ENCODE results near the gene PRKCG. TPM values are rescaled to one million over a fixed set of nuclear protein-coding genes. Genes with fewer than 3 reads are reported as not detected.
A peak's percentile ranks its signal among the peaks of the same experiment; 100 is the strongest.

The PRKCG gene
- total RNA-seq, 6 experiments from 2014 or later: 0.23 to 0.28 TPM; not detected in 4

DNA sequence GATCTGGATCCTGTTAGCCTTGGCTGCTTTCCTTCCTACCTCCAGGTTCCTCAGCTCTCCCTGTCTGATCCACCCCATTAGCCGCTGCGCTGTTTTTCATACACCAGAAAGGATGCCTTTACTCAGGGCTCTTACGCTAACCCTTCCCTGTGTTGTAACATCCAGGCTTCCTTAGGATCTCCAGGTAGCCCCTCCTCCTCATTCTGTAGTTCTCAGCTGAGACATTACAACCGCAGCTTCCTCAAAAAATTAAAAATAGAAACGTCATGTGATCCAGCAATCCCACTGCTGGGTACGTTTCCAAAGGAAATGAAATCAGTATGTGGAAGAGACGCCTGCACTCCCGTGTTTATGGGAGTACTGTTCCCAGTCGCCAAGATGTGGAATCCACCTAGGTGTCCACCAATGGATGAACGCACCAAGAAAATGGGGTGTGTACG, 32.7 kb upstream of the PRKCG start:
- Mint-ChIP-seq H3K9me3 (no peaks in the 10 kb centered on the region), H3K4me3 (peak overlapping the region; percentile 80), H3K36me3 (ENCODE audit: low read depth) (no peaks in the 10 kb centered on the region), H3K27me3 (ENCODE audit: insufficient read depth) (no peaks in the 10 kb centered on the region; the same call in 1 of the 2 replicates), H3K27ac (peak overlapping the region; percentile 91), H3K4me1 (ENCODE audit: low read depth) (peaks cover 36% of the 10 kb centered on the region)
- peak; percentile 81 for DNase-seq
- TF ChIP-seq, protein P1, sequence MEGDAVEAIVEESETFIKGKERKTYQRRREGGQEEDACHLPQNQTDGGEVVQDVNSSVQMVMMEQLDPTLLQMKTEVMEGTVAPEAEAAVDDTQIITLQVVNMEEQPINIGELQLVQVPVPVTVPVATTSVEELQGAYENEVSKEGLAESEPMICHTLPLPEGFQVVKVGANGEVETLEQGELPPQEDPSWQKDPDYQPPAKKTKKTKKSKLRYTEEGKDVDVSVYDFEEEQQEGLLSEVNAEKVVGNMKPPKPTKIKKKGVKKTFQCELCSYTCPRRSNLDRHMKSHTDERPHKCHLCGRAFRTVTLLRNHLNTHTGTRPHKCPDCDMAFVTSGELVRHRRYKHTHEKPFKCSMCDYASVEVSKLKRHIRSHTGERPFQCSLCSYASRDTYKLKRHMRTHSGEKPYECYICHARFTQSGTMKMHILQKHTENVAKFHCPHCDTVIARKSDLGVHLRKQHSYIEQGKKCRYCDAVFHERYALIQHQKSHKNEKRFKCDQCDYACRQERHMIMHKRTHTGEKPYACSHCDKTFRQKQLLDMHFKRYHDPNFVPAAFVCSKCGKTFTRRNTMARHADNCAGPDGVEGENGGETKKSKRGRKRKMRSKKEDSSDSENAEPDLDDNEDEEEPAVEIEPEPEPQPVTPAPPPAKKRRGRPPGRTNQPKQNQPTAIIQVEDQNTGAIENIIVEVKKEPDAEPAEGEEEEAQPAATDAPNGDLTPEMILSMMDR (IDR thresholded peaks at IDR 0.05): no peak

DNA sequence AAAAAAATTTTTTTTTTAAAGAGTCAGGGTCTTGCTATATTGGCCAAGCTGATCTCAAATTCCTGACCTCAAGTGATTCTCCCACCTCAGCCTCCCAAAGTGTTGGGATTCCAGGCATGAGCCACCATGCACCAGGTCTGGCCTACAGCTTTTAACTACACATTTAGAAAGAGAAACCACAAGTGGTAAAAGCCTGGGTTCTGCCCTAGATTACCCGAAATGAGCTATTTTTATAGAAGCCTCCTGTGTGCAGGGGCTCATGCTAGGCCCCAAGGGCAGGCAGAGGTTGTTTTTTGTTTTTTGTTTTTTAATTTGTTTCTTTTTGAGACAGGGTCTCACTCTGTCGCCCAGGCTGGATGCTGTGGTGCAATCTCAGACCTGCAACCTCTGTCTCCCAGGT, 28.3 kb upstream of the PRKCG start:
- DNase-seq: no peak
- Mint-ChIP-seq H3K27ac (no peak overlapping the region), H3K4me3 (no peak overlapping the region), H3K9me3 (no peaks in the 10 kb centered on the region), H3K36me3 (ENCODE audit: low read depth) (no peaks in the 10 kb centered on the region), H3K27me3 (ENCODE audit: insufficient read depth) (no peaks in the 10 kb centered on the region), H3K4me1 (ENCODE audit: low read depth) (peaks cover 26% of the 10 kb centered on the region)
- TF ChIP-seq, protein P1 (IDR thresholded peaks at IDR 0.05): no peak

GRCh38 chr19:53864308-53864836, 17.6 kb upstream of the PRKCG start:
- Mint-ChIP-seq H3K9me3 (peaks cover 11% of the 10 kb centered on the region), H3K4me3 (no peak overlapping the region), H3K36me3 (ENCODE audit: low read depth) (peaks cover 9% of the 10 kb centered on the region), H3K27me3 (ENCODE audit: insufficient read depth) (peaks cover 19% of the 10 kb centered on the region), H3K4me1 (ENCODE audit: low read depth) (peaks cover 24% of the 10 kb centered on the region), H3K27ac (no peak overlapping the region)
- TF ChIP-seq, protein P1 (IDR thresholded peaks at IDR 0.05): no peak
- DNase-seq: no peak

- TF ChIP-seq, protein P1 (IDR thresholded peaks at IDR 0.05): no peak; the same call in 1 of the 2 replicates
- Mint-ChIP-seq H3K4me3 (peak overlapping the region; percentile 100), H3K27me3 (ENCODE audit: insufficient read depth) (peaks cover 26% of the 10 kb centered on the region), H3K27ac (peak overlapping the region; percentile 100), H3K36me3 (ENCODE audit: low read depth) (peaks cover 11% of the 10 kb centered on the region), H3K9me3 (peaks cover 11% of the 10 kb centered on the region), H3K4me1 (ENCODE audit: low read depth) (peaks cover 27% of the 10 kb centered on the region)
- DNase-seq: no peak
Observed at GRCh38 chr19:53865523-53865917, 16.5 kb upstream of the PRKCG start.

DNA sequence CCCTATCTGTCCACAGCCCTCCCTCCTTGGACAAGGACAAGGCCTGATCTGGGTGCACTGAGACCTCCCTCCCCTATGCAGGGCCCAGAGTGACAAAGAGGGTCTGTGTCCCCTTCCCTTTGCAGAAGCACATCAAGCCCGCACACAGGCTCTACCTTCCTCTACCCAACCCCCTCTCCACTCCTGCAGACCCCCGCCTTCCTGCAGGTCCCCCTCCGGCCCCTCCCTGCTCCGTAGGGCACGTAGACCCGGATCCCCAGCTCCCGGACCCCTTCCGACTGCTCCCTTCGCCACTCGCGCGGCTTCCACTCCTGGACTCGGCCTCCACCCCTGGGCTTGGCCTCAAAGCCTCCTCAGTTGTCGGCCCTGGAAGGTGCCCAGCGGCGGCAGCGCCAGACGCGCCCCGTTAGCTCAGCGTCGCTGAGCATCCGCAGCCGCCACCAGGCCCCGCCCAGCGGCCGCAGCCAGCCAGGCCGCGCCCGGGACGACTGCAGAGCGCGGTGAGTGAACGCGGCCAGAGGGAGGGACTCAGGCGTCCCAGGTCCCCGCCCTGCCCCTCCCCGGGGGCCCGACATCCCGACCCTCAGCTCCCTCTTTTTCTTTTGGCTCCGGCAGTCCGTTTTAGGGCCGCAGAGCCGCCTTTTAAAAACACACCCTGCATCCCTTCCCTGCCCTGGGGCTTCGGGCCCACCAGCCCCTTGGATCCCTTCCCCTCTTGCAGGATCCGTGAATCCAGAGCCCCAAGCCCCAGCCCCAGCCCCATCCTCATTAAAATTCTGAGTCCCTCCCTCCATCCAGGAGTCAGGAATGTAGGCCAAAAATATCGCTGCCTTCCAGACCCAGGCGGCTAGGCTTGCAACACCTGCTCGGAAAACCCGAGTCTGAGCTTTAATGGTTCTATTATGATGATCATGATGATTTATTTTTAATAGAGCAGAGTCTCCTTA, 15.8 kb upstream of the PRKCG start:
- TF ChIP-seq, protein P1 (IDR thresholded peaks at IDR 0.05): no peak

More for the DNA sequence above, 15.8 kb upstream of the PRKCG start:
- Mint-ChIP-seq H3K27ac (peak overlapping the region; percentile 100), H3K27me3 (ENCODE audit: insufficient read depth) (peaks cover 31% of the 10 kb centered on the region), H3K9me3 (peaks cover 11% of the 10 kb centered on the region), H3K4me1 (ENCODE audit: low read depth) (peaks cover 33% of the 10 kb centered on the region), H3K4me3 (peak overlapping the region; percentile 100), H3K36me3 (ENCODE audit: low read depth) (peaks cover 18% of the 10 kb centered on the region)
- peak; percentile 64 for DNase-seq
